ENCODE data around the gene VWC2L. TPM values are rescaled to one million over a fixed set of nuclear protein-coding genes. Genes with fewer than 3 reads are reported as not detected.

VWC2L gene
- total RNA-seq, 2 donors from 2014 or later: not detected

DNA sequence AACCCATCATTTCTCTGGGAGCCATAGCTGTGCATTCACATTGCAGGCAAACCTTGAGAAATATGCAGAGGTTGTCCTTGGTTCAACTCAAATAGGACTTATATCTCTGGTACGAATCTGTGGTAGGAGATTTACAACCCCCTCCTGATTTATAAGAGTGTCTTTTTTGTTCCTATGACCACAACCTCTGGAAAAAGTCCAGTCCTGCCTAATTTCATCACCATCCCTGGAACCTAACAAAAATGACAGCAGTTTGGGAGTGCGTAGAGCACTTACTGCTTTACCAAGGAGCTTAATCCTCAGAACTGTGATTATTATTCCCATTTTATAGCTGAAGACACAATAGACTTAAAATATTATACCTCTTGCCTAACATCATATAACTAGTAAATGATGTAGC is 66.5 kb downstream of the VWC2L start:
- Histone ChIP-seq H3K4me3 (ENCODE audit: low read length) (no peak overlapping the region), H3K27ac (ENCODE audit: low read depth, low read length) (no peak overlapping the region), H3K4me1 (ENCODE audit: control insufficient read depth, insufficient read depth, low read length) (no peaks in the 10 kb centered on the region), H3K9ac (ENCODE audit: extremely low read depth, low read length, poor library complexity, severe bottlenecking) (no peak overlapping the region), H3K27me3 (ENCODE audit: control insufficient read depth, insufficient read depth, low read length, poor library complexity, severe bottlenecking) (no peaks in the 10 kb centered on the region), H3K36me3 (ENCODE audit: control insufficient read depth, insufficient read depth, low read length) (no peaks in the 10 kb centered on the region), H3K9me3 (ENCODE audit: control insufficient read depth, low read length) (no peaks in the 10 kb centered on the region)
- Mint-ChIP-seq H3K27ac (no peak overlapping the region), H3K4me3 (no peak overlapping the region), H3K36me3 (ENCODE audit: low read depth) (no peaks in the 10 kb centered on the region), H3K27me3 (ENCODE audit: insufficient read depth) (no peaks in the 10 kb centered on the region), H3K4me1 (no peaks in the 10 kb centered on the region), H3K9me3 (no peaks in the 10 kb centered on the region)
- WGBS, 2 experiments (ENCODE audit: insufficient coverage in 1 of 2, insufficient read length in 1 of 2): 97% methylated on average over 2 of the region's 2 CpGs; no CpG with 5 or more reads in 1 of the 2 experiments
- DNase-seq: no peak
- no peak for TF ChIP-seq CTCF (conservative IDR thresholded peaks at IDR 0.05)

- Histone ChIP-seq H3K27me3 (ENCODE audit: control insufficient read depth, insufficient read depth, low read length, poor library complexity, severe bottlenecking) (no peaks in the 10 kb centered on the region), H3K4me3 (ENCODE audit: low read length) (no peak overlapping the region), H3K4me1 (ENCODE audit: control insufficient read depth, insufficient read depth, low read length) (no peaks in the 10 kb centered on the region), H3K9ac (ENCODE audit: extremely low read depth, low read length, poor library complexity, severe bottlenecking) (no peak overlapping the region), H3K27ac (ENCODE audit: low read depth, low read length) (peak overlapping the region; percentile 74), H3K36me3 (ENCODE audit: control insufficient read depth, insufficient read depth, low read length) (no peaks in the 10 kb centered on the region), H3K9me3 (ENCODE audit: control insufficient read depth, low read length) (no peaks in the 10 kb centered on the region)
- no peaks in the 10 kb centered on the region for H3K4me1 Mint-ChIP-seq
- H3K4me3 Mint-ChIP-seq: no peak overlapping the region
- no peaks in the 10 kb centered on the region for H3K27me3 Mint-ChIP-seq (ENCODE audit: insufficient read depth)
- H3K36me3 Mint-ChIP-seq (ENCODE audit: low read depth): no peaks in the 10 kb centered on the region
- H3K9me3 Mint-ChIP-seq: no peaks in the 10 kb centered on the region
- TF ChIP-seq CTCF (conservative IDR thresholded peaks at IDR 0.05): no peak
- no peak for DNase-seq
- H3K27ac Mint-ChIP-seq: no peak overlapping the region
- WGBS, 2 experiments (ENCODE audit: insufficient coverage in 1 of 2, insufficient read length in 1 of 2): 17 to 50% methylated on average over 1 of the region's 1 CpG
Measured at GRCh38 chr2:214481204-214481603, 70.3 kb downstream of the VWC2L start.

GRCh38 chr2:214482728-214483127 is 71.9 kb downstream of the VWC2L start:
- Histone ChIP-seq H3K27me3 (ENCODE audit: control insufficient read depth, insufficient read depth, low read length, poor library complexity, severe bottlenecking) (no peaks in the 10 kb centered on the region), H3K36me3 (ENCODE audit: control insufficient read depth, insufficient read depth, low read length) (no peaks in the 10 kb centered on the region), H3K27ac (ENCODE audit: low read depth, low read length) (no peak overlapping the region), H3K9me3 (ENCODE audit: control insufficient read depth, low read length) (no peaks in the 10 kb centered on the region), H3K4me1 (ENCODE audit: control insufficient read depth, insufficient read depth, low read length) (no peaks in the 10 kb centered on the region), H3K9ac (ENCODE audit: extremely low read depth, low read length, poor library complexity, severe bottlenecking) (no peak overlapping the region), H3K4me3 (ENCODE audit: low read length) (no peak overlapping the region)
- TF ChIP-seq CTCF (conservative IDR thresholded peaks at IDR 0.05): no peak
- Mint-ChIP-seq H3K27me3 (ENCODE audit: insufficient read depth) (no peaks in the 10 kb centered on the region), H3K9me3 (no peaks in the 10 kb centered on the region), H3K36me3 (ENCODE audit: low read depth) (no peaks in the 10 kb centered on the region), H3K4me3 (no peak overlapping the region), H3K4me1 (no peaks in the 10 kb centered on the region), H3K27ac (no peak overlapping the region)
- DNase-seq: no peak
- WGBS, 2 experiments (ENCODE audit: insufficient coverage in 1 of 2, insufficient read length in 1 of 2): 93 to 94% methylated on average over 2 of the region's 2 CpGs

All from endodermal cell (in vitro differentiated cells).